HS-27A (cell line): ENCODE data around the gene SPIRE2.

ENCODE experiments used
- DNase-seq: peaks from one replicate; pipeline ENCODE4 v3.0.0-alpha.2; 2012; ENCODE audit warnings: low read depth, missing footprints

The SPIRE2 gene

GRCh38 chr16:89837014-89837546 is 8.8 kb downstream of the SPIRE2 start:
- DNase-seq = no peak

GRCh38 chr16:89841275-89841674 is 13.0 kb downstream of the SPIRE2 start:
- DNase-seq = no peak

GRCh38 chr16:89842471-89843408 is 14.5 kb downstream of the SPIRE2 start:
- peak; percentile 27 for DNase-seq

- no peak for DNase-seq
These were observed 15.4 kb downstream of the SPIRE2 start for GRCh38 chr16:89843409-89844350.

GRCh38 chr16:89844739-89845339 is 16.6 kb downstream of the SPIRE2 start:
- DNase-seq = no peak

- no peak for DNase-seq
These were observed 17.1 kb downstream of the SPIRE2 start for GRCh38 chr16:89845417-89845816.

- no peak for DNase-seq
These were observed 19.0 kb downstream of the SPIRE2 start for GRCh38 chr16:89847051-89847939.

GRCh38 chr16:89847940-89848297 is 19.6 kb downstream of the SPIRE2 start:
- DNase-seq = no peak

GRCh38 chr16:89848974-89849373 is 20.7 kb downstream of the SPIRE2 start:
- no peak for DNase-seq

GRCh38 chr16:89853306-89853993 is 25.2 kb downstream of the SPIRE2 start:
- no peak for DNase-seq

GRCh38 chr16:89855301-89855945 is 27.1 kb downstream of the SPIRE2 start:
- DNase-seq = no peak

- no peak for DNase-seq
These were observed 27.7 kb downstream of the SPIRE2 start for GRCh38 chr16:89855986-89856385.

GRCh38 chr16:89858973-89859614 is 30.8 kb downstream of the SPIRE2 start:
- DNase-seq = no peak

GRCh38 chr16:89859615-89860007 is 31.3 kb downstream of the SPIRE2 start:
- DNase-seq = no peak

- DNase-seq = no peak
These were observed 32.6 kb downstream of the SPIRE2 start for GRCh38 chr16:89860747-89861304.

GRCh38 chr16:89861648-89862047 is 33.4 kb downstream of the SPIRE2 start:
- DNase-seq = no peak

GRCh38 chr16:89862732-89863131 is 34.5 kb downstream of the SPIRE2 start:
- no peak for DNase-seq

GRCh38 chr16:89863741-89864526 is 35.7 kb downstream of the SPIRE2 start:
- DNase-seq = no peak

- no peak for DNase-seq
These were observed 36.2 kb downstream of the SPIRE2 start for GRCh38 chr16:89864527-89864820.
